A673 (cell line): ENCODE results near the gene SLC2A14.

Experiments used
- CTCF ChIP-seq: fragments of 300-800, 200-600 bp; sonication (generic); conservative IDR thresholded peaks from 2 replicates; pipeline ENCODE4 v1.5.1; 2017; ENCODE audit warnings: low read depth, mild to moderate bottlenecking, antibody characterized with exemption, low read length, moderate library complexity, mixed read lengths
- EZH2 ChIP-seq: fragments of 200-600 bp; sonication (generic); IDR thresholded peaks from 2 replicates; pipeline ENCODE4 v1.6.1; 2017; ENCODE audit warnings: borderline replicate concordance, low read depth, mild to moderate bottlenecking, mixed read lengths, antibody characterized with exemption, low read length; ENCODE audit not compliant: poor library complexity, severe bottlenecking

DNA sequence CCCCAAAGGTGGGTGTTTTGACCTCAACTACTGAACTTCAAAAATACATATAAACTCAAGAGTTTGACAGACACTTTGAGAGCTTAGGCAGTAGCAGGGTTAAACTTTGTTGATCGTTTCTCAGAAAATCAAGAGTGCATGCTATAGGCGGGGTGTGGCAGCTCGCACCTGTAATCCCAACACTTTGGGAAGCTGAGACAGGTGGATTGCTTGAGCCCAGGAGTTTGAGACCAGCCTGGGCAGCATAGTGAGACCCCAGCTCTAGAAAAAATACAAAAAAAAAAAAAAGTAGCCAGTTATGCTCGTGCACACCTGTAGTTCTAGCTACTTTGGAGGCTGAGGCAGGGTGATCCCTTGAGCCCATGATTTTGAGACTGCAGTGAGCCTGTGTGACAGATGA is 71.3 kb downstream of the SLC2A14 start:
- TF ChIP-seq CTCF (no peak), EZH2 (no peak)
